GM18526 (cell line): ENCODE measurements around the gene SCGN.

ENCODE experiments used
- POLR2A ChIP-seq: IDR thresholded peaks from 3 replicates; pipeline ENCODE4 v1.6.1; 2011; ENCODE audit not compliant: insufficient read length; ENCODE audit errors: extremely low read depth

SCGN gene

DNA sequence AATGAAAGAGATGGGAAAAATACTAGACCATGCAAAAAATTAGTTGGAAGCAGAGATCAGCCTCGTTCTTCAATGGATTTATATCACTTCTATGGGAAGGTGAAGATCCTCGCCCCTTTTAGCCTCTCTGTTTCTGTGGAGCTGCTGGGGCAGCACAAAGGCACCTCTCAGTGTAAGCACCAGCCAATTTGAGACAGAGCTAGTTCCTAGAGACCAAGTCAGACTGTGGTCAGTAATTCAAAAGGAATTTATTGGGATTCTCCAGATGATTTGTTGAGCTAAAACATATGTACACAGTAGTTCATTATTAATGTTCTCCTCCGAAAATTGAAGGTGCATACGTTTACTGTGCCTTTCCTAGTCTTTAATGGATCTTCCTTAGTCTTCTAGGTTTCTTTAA is 42.4 kb downstream of the SCGN start:
- TF ChIP-seq POLR2A, result no peak

GRCh38 chr6:25695671-25696070 is 43.7 kb downstream of the SCGN start:
- TF ChIP-seq POLR2A, result no peak

GRCh38 chr6:25697537-25698340 is 45.7 kb downstream of the SCGN start:
- no peak for TF ChIP-seq POLR2A

DNA sequence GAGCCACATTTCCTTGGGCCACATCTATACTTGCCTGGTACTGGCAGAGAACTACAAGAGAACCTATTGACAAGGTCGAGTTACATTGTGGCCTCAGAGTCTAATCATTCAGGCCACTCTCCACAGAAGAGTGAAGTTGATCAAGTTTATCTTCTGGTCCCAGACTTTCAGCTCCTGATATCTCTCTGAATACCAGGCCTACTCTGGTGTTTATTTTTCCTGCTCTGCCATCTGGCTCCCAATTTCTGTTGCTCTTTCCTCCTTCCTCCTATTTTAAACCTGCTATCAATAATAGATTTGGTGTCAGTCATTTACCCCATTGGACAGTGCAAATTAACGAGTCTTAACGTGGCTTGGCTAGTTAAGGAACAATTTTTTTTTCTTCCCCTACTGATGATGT is 46.6 kb downstream of the SCGN start:
- TF ChIP-seq POLR2A, result no peak

- TF ChIP-seq POLR2A, result no peak
These were observed 47.6 kb downstream of the SCGN start for GRCh38 chr6:25699649-25700048.

DNA sequence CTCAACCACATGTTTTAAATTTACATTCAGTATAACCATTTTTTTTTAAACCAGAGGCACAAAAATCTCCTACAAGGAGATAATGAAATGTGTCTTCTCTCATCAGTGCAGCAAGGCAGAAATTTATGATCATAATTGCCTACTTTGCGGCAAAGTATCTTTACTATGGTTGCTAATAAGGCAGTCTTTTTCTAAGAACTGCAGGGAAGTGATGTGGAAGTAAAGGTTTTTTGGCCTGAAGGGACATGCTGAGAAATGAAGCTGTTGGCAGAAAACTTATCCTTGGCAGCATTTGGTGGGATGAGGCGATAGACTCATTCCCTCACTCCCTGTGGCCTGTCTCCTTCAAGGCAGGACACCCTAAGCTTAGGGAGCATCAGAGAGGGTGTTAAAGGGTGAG is 48.7 kb downstream of the SCGN start:
- no peak for TF ChIP-seq POLR2A

- no peak for TF ChIP-seq POLR2A
These were observed 49.8 kb downstream of the SCGN start for GRCh38 chr6:25701807-25702206.

DNA sequence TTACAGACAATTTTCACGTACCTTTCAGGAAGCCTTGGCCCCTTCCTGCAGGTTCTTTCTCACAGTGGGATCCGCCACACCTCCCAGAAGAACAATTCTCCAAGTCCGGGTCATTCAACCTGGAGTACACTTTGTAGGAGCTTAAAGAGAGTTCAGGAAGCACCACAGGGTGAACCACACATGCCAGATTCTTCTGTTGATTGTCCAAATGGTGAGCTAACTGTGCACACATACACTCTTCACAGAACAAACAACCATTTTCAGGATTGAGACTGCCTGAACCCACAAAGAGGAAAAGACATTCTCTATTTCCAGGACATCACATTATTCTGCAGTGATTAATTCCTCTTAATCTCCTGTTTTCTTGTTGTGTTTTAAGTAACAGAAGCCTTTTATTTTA is 51.0 kb downstream of the SCGN start:
- no peak for TF ChIP-seq POLR2A

DNA sequence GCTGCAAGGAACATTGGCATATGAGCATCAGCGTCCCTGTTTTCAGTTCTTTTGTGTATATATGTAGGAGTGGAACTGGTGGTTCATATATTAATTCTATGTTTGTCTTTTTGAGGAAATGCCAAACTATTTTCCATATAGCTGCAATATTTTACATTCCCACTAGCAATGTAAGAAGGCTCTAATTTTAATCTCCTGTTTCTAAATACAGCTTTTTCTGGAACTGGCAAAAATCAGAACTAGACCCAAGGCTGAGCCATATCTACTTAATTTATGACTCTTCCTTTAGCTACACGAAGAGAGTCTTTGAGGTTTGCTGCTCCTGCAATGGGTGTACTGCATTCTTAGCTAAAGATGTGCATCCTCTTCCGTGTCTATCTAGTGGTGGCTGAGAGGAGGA is 52.0 kb downstream of the SCGN start:
- TF ChIP-seq POLR2A, result no peak

DNA sequence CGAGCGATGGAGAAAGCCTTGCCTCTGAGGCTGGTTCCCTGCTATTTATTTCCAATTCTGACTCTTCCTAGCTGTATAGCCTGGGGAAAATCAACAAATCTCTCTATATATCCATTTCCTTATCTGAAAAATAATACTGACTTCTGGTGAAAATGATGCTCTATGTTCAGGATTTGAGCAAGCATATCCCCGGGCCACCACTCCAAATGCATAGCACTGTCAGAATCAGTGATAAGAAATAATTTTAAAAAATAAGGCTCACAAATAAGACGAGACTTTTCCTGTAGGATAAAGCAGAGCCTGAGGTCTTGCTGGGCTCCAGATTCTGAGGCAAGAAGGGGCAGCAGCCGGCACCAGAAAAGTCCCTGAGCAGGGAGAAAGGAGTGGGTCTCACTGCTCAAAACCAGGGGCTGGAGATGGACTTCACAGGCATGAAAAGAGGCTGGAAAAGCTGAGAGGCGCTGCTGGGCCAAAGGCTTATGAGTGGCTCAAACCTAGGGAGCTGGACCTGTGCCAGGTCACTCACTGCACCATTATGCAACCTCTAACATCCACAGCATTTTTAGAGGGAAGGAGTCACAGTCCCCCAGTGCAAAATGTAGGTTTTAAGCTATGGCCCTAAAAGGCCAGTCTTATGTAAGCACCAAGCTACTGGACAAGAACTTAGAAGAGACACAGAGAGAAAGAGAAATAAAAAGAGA is 54.4 kb downstream of the SCGN start:
- no peak for TF ChIP-seq POLR2A

GRCh38 chr6:25709761-25710160 is 57.7 kb downstream of the SCGN start:
- TF ChIP-seq POLR2A, result no peak

DNA sequence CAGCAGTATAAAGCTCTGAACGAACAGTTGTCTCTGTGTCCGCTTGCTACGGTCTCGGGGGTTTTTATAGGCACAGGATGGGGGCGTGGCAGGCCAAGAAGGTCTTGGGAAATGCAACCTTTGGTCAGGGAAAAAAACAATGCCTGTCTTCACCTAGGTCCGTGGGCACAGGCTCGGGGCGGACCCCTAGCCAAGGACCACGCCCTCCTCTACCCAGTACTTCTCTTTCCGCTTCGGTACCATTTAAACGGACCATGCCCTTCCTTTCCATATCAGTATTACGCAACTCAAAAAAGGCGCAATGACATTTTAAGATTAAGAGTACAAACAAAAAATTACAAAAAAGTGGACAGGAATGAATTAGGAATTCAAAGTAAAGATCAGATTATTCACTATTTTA is 58.3 kb downstream of the SCGN start:
- no peak for TF ChIP-seq POLR2A

GRCh38 chr6:25713824-25714223 is 61.8 kb downstream of the SCGN start:
- TF ChIP-seq POLR2A, result no peak

DNA sequence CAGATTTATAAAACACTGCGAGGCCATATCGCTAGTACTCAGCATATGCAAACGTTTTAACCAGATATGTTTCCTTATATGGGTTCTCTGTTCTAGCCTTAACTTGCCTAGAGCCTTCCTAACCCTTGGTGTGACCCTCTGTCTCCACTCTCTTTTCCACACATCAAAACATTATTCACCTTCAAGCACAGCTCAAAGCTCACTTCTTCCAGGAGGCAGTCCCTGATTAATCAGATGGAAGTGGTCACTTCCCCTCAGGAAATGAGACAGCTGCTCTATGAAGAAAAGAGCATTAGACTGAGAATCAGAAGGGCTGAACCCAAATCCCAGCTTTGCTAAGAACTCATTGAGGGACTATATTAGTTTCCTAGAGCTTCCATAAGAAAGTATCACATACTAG is 62.8 kb downstream of the SCGN start:
- TF ChIP-seq POLR2A, result no peak

DNA sequence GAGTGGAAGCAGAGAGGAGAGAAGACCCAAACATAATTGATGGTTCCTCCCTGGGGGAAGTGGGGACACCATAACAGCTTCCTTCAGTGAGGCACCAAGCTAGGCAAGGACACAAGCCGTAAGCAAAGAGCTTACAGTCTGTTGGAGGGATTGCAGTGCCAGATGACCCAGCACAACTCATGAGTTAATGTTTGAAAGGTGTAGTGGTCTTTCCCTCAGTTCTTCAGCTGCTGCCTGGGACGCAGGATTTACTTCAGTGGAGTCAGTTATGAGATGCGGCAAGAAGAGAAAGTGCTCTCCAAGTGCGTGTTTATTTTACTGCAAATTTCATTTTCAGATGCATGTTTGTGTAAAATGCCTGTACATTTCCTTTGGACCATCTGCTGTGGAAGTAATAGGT is 63.8 kb downstream of the SCGN start:
- TF ChIP-seq POLR2A, result no peak

DNA sequence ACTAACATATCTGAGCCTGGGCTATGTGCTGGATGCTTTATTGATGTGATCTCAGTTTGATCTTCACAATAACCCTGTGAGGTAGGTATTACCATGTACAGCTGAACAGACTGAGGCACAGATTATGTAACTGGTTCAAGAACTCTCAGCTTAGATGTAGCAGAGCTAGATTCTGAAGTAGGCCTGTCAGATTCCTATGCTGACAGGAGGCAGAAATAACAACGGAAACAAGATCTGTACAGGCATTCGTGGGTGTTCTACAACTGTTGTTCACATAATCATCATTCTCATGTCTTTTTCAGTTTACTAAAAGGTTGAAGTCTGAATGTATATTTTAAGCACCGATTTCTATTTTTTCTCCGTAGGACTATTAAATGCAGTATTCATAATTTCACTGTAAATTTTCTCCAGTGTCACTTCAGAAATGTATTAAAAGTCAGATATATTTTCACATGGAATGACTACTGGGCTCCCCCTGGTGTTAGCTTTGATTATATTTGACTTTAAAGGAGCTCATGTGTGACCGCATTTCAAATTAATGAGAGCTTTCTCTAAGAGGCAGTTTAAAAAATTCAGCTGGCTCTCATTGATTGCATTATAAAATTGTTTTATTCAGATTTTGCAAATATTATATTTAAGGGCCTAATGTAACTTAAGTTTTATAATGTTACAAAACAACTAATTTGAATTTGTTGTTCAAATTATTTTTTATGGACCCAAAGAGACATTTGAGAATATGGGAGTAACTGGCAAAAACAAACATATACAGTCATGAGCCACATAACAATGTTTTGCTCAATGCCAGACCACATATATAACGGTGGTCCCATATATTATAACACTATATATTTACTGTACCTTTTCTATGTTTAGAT is 66.1 kb downstream of the SCGN start:
- no peak for TF ChIP-seq POLR2A
